H9 (cell line): ENCODE measurements around the gene ERC2. TPM values are rescaled to one million over a fixed set of nuclear protein-coding genes. Genes with fewer than 3 reads are reported as not detected.
"Not testable (repeated sequence)": the region's sequence is repeated elsewhere in the genome, so short reads cannot be mapped to it uniquely, and the experiment has no call there.

Experiments used
- DNase-seq: peaks from one replicate; pipeline ENCODE4 v3.0.0-alpha.2; 2017
- H2AFZ ChIP-seq: one replicate; pipeline ENCODE4 v1.6.1; 2013; ENCODE audit warnings: mild to moderate bottlenecking, low read length, control low read depth, moderate library complexity
- H2AK5ac ChIP-seq: 2 replicates; pipeline ENCODE4 v1.6.1; 2013; ENCODE audit warnings: low read length, control low read depth, mixed read lengths; ENCODE audit not compliant: insufficient read length
- H2BK120ac ChIP-seq: one replicate; pipeline ENCODE4 v1.6.1; 2013; ENCODE audit warnings: low read depth, mild to moderate bottlenecking, low read length, control low read depth, inconsistent platforms; ENCODE audit not compliant: poor library complexity, severe bottlenecking
- H2BK12ac ChIP-seq: 2 replicates; pipeline ENCODE4 v1.6.1; 2013; ENCODE audit warnings: low read length, control low read depth, mixed read lengths, low read depth; ENCODE audit not compliant: insufficient read length
- H2BK15ac ChIP-seq: 2 replicates; pipeline ENCODE4 v1.6.1; 2013; ENCODE audit warnings: low read depth, low read length, control low read depth
- H2BK20ac ChIP-seq: one replicate; pipeline ENCODE4 v1.6.1; 2013; ENCODE audit warnings: low read depth, mild to moderate bottlenecking, low read length, control low read depth, inconsistent platforms; ENCODE audit not compliant: poor library complexity, severe bottlenecking
- H2BK5ac ChIP-seq: 2 replicates; pipeline ENCODE4 v1.6.1; 2013; ENCODE audit warnings: low read length, control low read depth, mixed read lengths; ENCODE audit not compliant: insufficient read length
- H3K14ac ChIP-seq: 2 replicates; pipeline ENCODE4 v1.6.1; 2013; ENCODE audit warnings: low read length, control low read depth; ENCODE audit not compliant: insufficient read depth
- H3K18ac ChIP-seq: 2 replicates; pipeline ENCODE4 v1.6.1; 2013; ENCODE audit warnings: low read depth, mild to moderate bottlenecking, mixed read lengths, low read length, control low read depth; ENCODE audit not compliant: insufficient read length
- H3K23ac ChIP-seq: 2 replicates; pipeline ENCODE4 v1.6.1; 2013; ENCODE audit warnings: low read length, control low read depth, mixed read lengths, low read depth; ENCODE audit not compliant: insufficient read length
- H3K23me2 ChIP-seq: 2 replicates; pipeline ENCODE4 v1.6.1; 2013; ENCODE audit warnings: low read depth, mild to moderate bottlenecking, mixed read lengths, low read length, control low read depth; ENCODE audit not compliant: insufficient read length, poor library complexity, severe bottlenecking
- H3K27ac ChIP-seq: 2 replicates; pipeline ENCODE4 v1.5.1; 2013; ENCODE audit warnings: low read length, control low read depth, mixed read lengths, low read depth; ENCODE audit not compliant: insufficient read length
- H3K27me3 ChIP-seq: 2 replicates; pipeline ENCODE4 v1.6.1; 2013; ENCODE audit warnings: low read length, control low read depth, inconsistent platforms; ENCODE audit not compliant: insufficient read depth
- H3K4ac ChIP-seq: 2 replicates; pipeline ENCODE4 v1.6.1; 2013; ENCODE audit warnings: low read depth, mild to moderate bottlenecking, control low read depth, inconsistent platforms, low read length, moderate library complexity
- H3K4me1 ChIP-seq: 2 replicates; pipeline ENCODE4 v1.6.1; 2013; ENCODE audit warnings: low read length, control low read depth, inconsistent platforms; ENCODE audit not compliant: insufficient read depth
- H3K4me2 ChIP-seq: 2 replicates; pipeline ENCODE4 v1.6.1; 2013; ENCODE audit warnings: low read length, control low read depth, mixed read lengths; ENCODE audit not compliant: insufficient read length, insufficient read depth
- H3K56ac ChIP-seq: 2 replicates; pipeline ENCODE4 v1.6.1; 2013; ENCODE audit warnings: low read depth, mild to moderate bottlenecking, mixed read lengths, low read length, control low read depth; ENCODE audit not compliant: insufficient read length
- H3K79me1 ChIP-seq: 2 replicates; pipeline ENCODE4 v1.6.1; 2013; ENCODE audit warnings: low read depth, mild to moderate bottlenecking, moderate library complexity, low read length, control low read depth, inconsistent platforms; ENCODE audit not compliant: insufficient read depth, poor library complexity, severe bottlenecking
- H3K79me2 ChIP-seq: 2 replicates; pipeline ENCODE4 v1.6.1; 2013; ENCODE audit warnings: low read length, control low read depth, inconsistent platforms; ENCODE audit not compliant: insufficient read depth
- H3K9ac ChIP-seq: 2 replicates; pipeline ENCODE4 v1.6.1; 2013; ENCODE audit warnings: low read length, control low read depth, mixed read lengths; ENCODE audit not compliant: insufficient read length; ENCODE audit errors: extremely low read depth
- H3K9me3 ChIP-seq: one replicate; pipeline ENCODE4 v1.6.1; 2013; ENCODE audit warnings: low read depth, low read length, inconsistent platforms; ENCODE audit not compliant: control insufficient read depth
- H3T11ph ChIP-seq: one replicate; pipeline ENCODE4 v1.6.1; 2013; ENCODE audit warnings: mild to moderate bottlenecking, low read length, control low read depth, inconsistent platforms
- H4K20me1 ChIP-seq: one replicate; pipeline ENCODE4 v1.6.1; 2013; ENCODE audit not compliant: control insufficient read depth, insufficient read length, insufficient read depth
- H4K5ac ChIP-seq: 2 replicates; pipeline ENCODE4 v1.6.1; 2013; ENCODE audit warnings: low read depth, mild to moderate bottlenecking, mixed read lengths, low read length, control low read depth; ENCODE audit not compliant: insufficient read length
- H4K8ac ChIP-seq: replicated peaks from 2 replicates; pipeline ENCODE4 v1.6.1; 2013; ENCODE audit warnings: low read length, control low read depth, mixed read lengths, low read depth; ENCODE audit not compliant: insufficient read length
- H4K91ac ChIP-seq: 2 replicates; pipeline ENCODE4 v1.6.1; 2013; ENCODE audit warnings: low read depth, mild to moderate bottlenecking, moderate library complexity, mixed read lengths, low read length, control low read depth; ENCODE audit not compliant: insufficient read length
- H3K27ac Mint-ChIP-seq, 3 experiments: 2 replicates in 2 of 3; 3 replicates in 1 of 3; pipeline ENCODE4 v1.8.0; 2020 to 2021; ENCODE audit warnings: mixed read lengths in 3 of 3, mild to moderate bottlenecking in 1 of 3, moderate library complexity in 1 of 3
- H3K27me3 Mint-ChIP-seq: 2 replicates; pipeline ENCODE4 v1.8.0; 2021; ENCODE audit warnings: low read depth, mild to moderate bottlenecking, moderate library complexity, mixed read lengths
- H3K36me3 Mint-ChIP-seq, 3 experiments: 2 replicates in 2 of 3; 3 replicates in 1 of 3; pipeline ENCODE4 v1.8.0; 2020 to 2021; ENCODE audit warnings: low read depth in 3 of 3, mixed read lengths in 3 of 3; ENCODE audit not compliant: insufficient read depth in 1 of 3
- H3K4me1 Mint-ChIP-seq, 2 experiments: 2 replicates each; pipeline ENCODE4 v1.8.0; 2020; ENCODE audit warnings: mixed read lengths in 2 of 2
- H3K4me3 Mint-ChIP-seq, 2 experiments: 2 replicates in 1 of 2; 3 replicates in 1 of 2; pipeline ENCODE4 v1.8.0; 2020 to 2021; ENCODE audit warnings: mild to moderate bottlenecking in 2 of 2, mixed read lengths in 2 of 2, moderate library complexity in 1 of 2
- H3K9me3 Mint-ChIP-seq, 2 experiments: 2 replicates in 1 of 2; 3 replicates in 1 of 2; pipeline ENCODE4 v1.8.0; 2020; ENCODE audit warnings: mild to moderate bottlenecking in 2 of 2, mixed read lengths in 2 of 2, moderate library complexity in 1 of 2
- WGBS: extraction: QIAGEN DNeasy Blood & Tissue Kit; methylation state at CpG from one replicate; pipeline ENCODE4 v1.1.7; 2013; ENCODE audit warnings: missing lambda C conversion rate, low lambda C conversion rate, mixed read lengths; ENCODE audit not compliant: insufficient read length; ENCODE audit errors: extremely low coverage; 5-methylcytosine and 5-hydroxymethylcytosine counted together
- total RNA-seq: library from RNA; stranded (reverse); gene quantifications from 2 replicates; pipeline ENCODE4 v1.2.1, GENCODE V29; 2021
- TF ChIP-seq, protein P1 (sequence below): fragments of 200-600 bp; sonication (generic); conservative IDR thresholded peaks from 3 replicates; pipeline ENCODE4 v1.8.0; 2021; ENCODE audit warnings: antibody characterized with exemption, mild to moderate bottlenecking

The ERC2 gene
- total RNA-seq, 1 experiment from 2014 or later = 15.4 TPM

DNA sequence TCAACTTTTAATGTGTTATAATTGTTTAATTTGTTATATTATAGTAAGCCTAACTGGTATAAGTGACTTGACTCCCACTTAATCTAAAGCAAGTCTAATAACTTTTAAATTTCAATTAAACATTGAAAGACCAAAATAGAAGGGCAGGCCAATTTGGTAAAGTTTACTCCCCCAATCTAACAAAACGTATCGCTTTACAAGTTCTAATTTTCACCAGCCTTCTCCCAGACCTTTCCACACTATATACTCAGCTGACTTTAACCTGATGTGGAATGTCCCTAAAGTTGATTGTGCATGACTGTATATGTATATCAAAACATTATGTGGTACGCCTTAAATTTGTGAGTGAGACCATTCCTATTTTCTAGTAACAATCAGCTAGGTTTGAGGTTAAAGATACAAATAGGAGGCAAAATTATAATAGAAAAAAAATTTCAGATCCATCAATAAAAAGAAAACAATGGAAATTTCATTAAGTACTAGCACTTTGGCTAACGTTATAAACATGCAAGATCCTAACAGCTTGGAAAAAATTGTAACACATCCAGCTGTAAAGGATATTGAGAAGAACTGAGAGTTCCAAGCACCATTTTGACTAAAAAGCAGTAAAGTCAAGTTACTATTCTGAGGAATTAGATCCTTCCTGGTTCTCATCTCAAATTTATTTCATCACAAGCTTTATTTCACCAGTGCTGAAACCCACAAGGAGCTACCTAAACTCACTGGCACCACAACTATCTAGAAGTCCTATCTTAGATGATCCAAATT is 199.5 kb downstream of the ERC2 start:
- no peak overlapping the region for H2BK15ac ChIP-seq
- no peak overlapping the region for H4K8ac ChIP-seq
- no peak overlapping the region for H2BK120ac ChIP-seq
- no peak overlapping the region for H3K4ac ChIP-seq
- H3K79me2 ChIP-seq = no peaks in the 10 kb centered on the region
- TF ChIP-seq, protein P1, sequence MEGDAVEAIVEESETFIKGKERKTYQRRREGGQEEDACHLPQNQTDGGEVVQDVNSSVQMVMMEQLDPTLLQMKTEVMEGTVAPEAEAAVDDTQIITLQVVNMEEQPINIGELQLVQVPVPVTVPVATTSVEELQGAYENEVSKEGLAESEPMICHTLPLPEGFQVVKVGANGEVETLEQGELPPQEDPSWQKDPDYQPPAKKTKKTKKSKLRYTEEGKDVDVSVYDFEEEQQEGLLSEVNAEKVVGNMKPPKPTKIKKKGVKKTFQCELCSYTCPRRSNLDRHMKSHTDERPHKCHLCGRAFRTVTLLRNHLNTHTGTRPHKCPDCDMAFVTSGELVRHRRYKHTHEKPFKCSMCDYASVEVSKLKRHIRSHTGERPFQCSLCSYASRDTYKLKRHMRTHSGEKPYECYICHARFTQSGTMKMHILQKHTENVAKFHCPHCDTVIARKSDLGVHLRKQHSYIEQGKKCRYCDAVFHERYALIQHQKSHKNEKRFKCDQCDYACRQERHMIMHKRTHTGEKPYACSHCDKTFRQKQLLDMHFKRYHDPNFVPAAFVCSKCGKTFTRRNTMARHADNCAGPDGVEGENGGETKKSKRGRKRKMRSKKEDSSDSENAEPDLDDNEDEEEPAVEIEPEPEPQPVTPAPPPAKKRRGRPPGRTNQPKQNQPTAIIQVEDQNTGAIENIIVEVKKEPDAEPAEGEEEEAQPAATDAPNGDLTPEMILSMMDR = no peak
- no peak overlapping the region for H3K27ac ChIP-seq
- H3K27me3 ChIP-seq = no peaks in the 10 kb centered on the region
- H3K4me2 ChIP-seq = no peak overlapping the region
- no peak for DNase-seq
- H2BK5ac ChIP-seq = no peak overlapping the region
- H3K9ac ChIP-seq = no peak overlapping the region
- H3K27ac Mint-ChIP-seq = no peak overlapping the region
- no peak overlapping the region for H4K5ac ChIP-seq
- H4K20me1 ChIP-seq = no peaks in the 10 kb centered on the region
- peaks cover 5 to 6% of the 10 kb centered on the region in 2 experiments; a peak in 3 of 5 replicates for H3K9me3 Mint-ChIP-seq
- no peaks in the 10 kb centered on the region for H3K23me2 ChIP-seq
- no peak overlapping the region for H2BK12ac ChIP-seq
- no peak overlapping the region for H4K91ac ChIP-seq
- no peaks in the 10 kb centered on the region for H3K27me3 Mint-ChIP-seq
- H3K9me3 ChIP-seq = no peaks in the 10 kb centered on the region
- H3K23ac ChIP-seq = no peak overlapping the region
- no peak overlapping the region for H3K18ac ChIP-seq
- peaks cover 2 to 18% (median 6%) of the 10 kb centered on the region in 3 experiments; a peak in 5 of 7 replicates for H3K36me3 Mint-ChIP-seq
- no peak overlapping the region for H3K56ac ChIP-seq
- H3K4me3 Mint-ChIP-seq = no peak overlapping the region
- no peak overlapping the region for H2BK20ac ChIP-seq
- no peaks in the 10 kb centered on the region for H3K79me1 ChIP-seq
- H3K14ac ChIP-seq = no peak overlapping the region
- H3T11ph ChIP-seq = no peak overlapping the region
- H3K4me1 ChIP-seq = no peaks in the 10 kb centered on the region
- no peak overlapping the region for H2AK5ac ChIP-seq
- no peak overlapping the region for H2AFZ ChIP-seq
- H3K4me1 Mint-ChIP-seq = no peaks in the 10 kb centered on the region
- 100% methylated on average over 2 of the region's 4 CpGs for WGBS

DNA sequence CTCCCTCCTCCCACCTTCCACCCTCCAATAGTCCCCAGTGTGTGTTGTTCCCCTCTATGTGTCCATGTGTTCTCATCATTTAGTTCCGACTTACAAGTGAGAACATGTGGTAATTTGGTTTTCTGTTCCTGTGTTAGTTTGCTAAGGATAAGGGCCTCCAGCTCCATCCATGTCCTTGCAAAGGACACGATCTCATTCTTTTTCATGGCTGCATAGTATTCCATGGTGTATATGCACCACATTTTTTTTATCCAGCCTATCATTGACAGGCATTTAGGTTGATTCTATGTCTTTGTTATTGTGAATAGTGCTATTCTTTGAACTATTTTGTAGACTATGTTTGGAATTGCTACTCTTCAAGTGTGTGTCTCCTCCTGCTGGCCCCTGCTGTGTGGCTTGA is 206.4 kb downstream of the ERC2 start:
- not testable (repeated sequence) for H3K4me3 Mint-ChIP-seq, H3K9me3 ChIP-seq, H4K5ac ChIP-seq, H3K23me2 ChIP-seq, H4K8ac ChIP-seq, H3K79me1 ChIP-seq, H2BK20ac ChIP-seq, H3K18ac ChIP-seq, H3K27me3 Mint-ChIP-seq, H3K4me2 ChIP-seq, H3K4me1 Mint-ChIP-seq, DNase-seq, H3K27ac ChIP-seq, H3K79me2 ChIP-seq, H3K4me1 ChIP-seq, H3T11ph ChIP-seq, H3K27me3 ChIP-seq, H4K20me1 ChIP-seq, H3K14ac ChIP-seq, H3K9ac ChIP-seq, H2BK120ac ChIP-seq, H3K56ac ChIP-seq, H4K91ac ChIP-seq, H2AFZ ChIP-seq, H2BK5ac ChIP-seq, H2BK12ac ChIP-seq, H2AK5ac ChIP-seq, H2BK15ac ChIP-seq, H3K4ac ChIP-seq, H3K27ac Mint-ChIP-seq, H3K23ac ChIP-seq
- Mint-ChIP-seq H3K9me3 (peaks cover 11% of the 10 kb centered on the region in 2 experiments), H3K36me3 (peaks cover 8 to 19% (median 10%) of the 10 kb centered on the region in 3 experiments; a peak in 6 of 7 replicates)
- WGBS = no CpG with 5 or more reads among the region's 2 CpGs
